GM12872 (cell line): ENCODE results near the gene CNKSR3.

Experiments used
- CTCF ChIP-seq: IDR thresholded peaks from 3 replicates; pipeline ENCODE4 v1.5.1; 2011; ENCODE audit warnings: low read depth, mild to moderate bottlenecking, low read length, moderate library complexity; ENCODE audit not compliant: insufficient read depth

Gene CNKSR3

GRCh38 chr6:154347981-154348380 is 162.5 kb downstream of the CNKSR3 start:
- TF ChIP-seq CTCF, result no peak

GRCh38 chr6:154345811-154346210 is 164.7 kb downstream of the CNKSR3 start:
- TF ChIP-seq CTCF, result no peak

- TF ChIP-seq CTCF, result peak; percentile 21; the same call in 1 of the 3 replicates
Observed at GRCh38 chr6:154343473-154344308, 166.8 kb downstream of the CNKSR3 start.

- no peak for TF ChIP-seq CTCF
Observed at GRCh38 chr6:154341871-154342270, 168.6 kb downstream of the CNKSR3 start.

- TF ChIP-seq CTCF, result no peak
Observed at GRCh38 chr6:154341336-154341735, 169.1 kb downstream of the CNKSR3 start.
